Karpas-422 (cell line): ENCODE results near the gene KIF22. TPM values are rescaled to one million over a fixed set of nuclear protein-coding genes. Genes with fewer than 3 reads are reported as not detected.
A peak's percentile ranks its signal among the peaks of the same experiment; 100 is the strongest.

Source experiments
- DNase-seq: peaks from one replicate; pipeline ENCODE4 v3.0.0-alpha.2; 2015
- H2AFZ ChIP-seq: fragments of 200-600 bp; sonication (generic); 2 replicates; pipeline ENCODE4 v1.6.1; 2014; ENCODE audit warnings: antibody characterized with exemption, low read length, mixed read lengths
- H3K27ac ChIP-seq: fragments of 200-600 bp; sonication (generic); 2 replicates; pipeline ENCODE4 v1.5.1; 2014; ENCODE audit warnings: mild to moderate bottlenecking, low read length, moderate library complexity
- H3K27me3 ChIP-seq: fragments of 200-600 bp; sonication (generic); 2 replicates; pipeline ENCODE4 v1.6.1; 2014; ENCODE audit warnings: low read length, mixed read lengths
- H3K36me3 ChIP-seq: fragments of 200-600 bp; sonication (generic); 2 replicates; pipeline ENCODE4 v1.6.1; 2014; ENCODE audit warnings: low read length, mixed read lengths; ENCODE audit not compliant: insufficient read depth
- H3K4me1 ChIP-seq: fragments of 200-600 bp; sonication (generic); 2 replicates; pipeline ENCODE4 v1.6.1; 2014; ENCODE audit warnings: mild to moderate bottlenecking, low read length, mixed read lengths
- H3K4me2 ChIP-seq: fragments of 200-600 bp; sonication (generic); 2 replicates; pipeline ENCODE4 v1.6.1; 2014; ENCODE audit warnings: low read length, low read depth, mild to moderate bottlenecking; ENCODE audit not compliant: poor library complexity, severe bottlenecking
- H3K4me3 ChIP-seq: fragments of 200-600 bp; sonication (generic); 2 replicates; pipeline ENCODE4 v1.5.1; 2014; ENCODE audit warnings: mild to moderate bottlenecking, antibody characterized with exemption, low read length, mixed read lengths
- H3K79me2 ChIP-seq: fragments of 200-600 bp; sonication (generic); 2 replicates; pipeline ENCODE4 v1.6.1; 2014; ENCODE audit warnings: mild to moderate bottlenecking, low read length, mixed read lengths
- H3K9ac ChIP-seq: fragments of 200-600 bp; sonication (generic); 2 replicates; pipeline ENCODE4 v1.6.0; 2014; ENCODE audit warnings: low read length
- H3K9me2 ChIP-seq: fragments of 200-600 bp; sonication (generic), shearing (Covaris generic); replicated peaks from 2 replicates; pipeline ENCODE4 v1.6.0; 2014; ENCODE audit warnings: mild to moderate bottlenecking, low read length, moderate library complexity; ENCODE audit not compliant: insufficient read depth
- H3K9me3 ChIP-seq: fragments of 300-700, 200-600 bp; sonication (generic); 2 replicates; pipeline ENCODE4 v1.6.1; 2014; ENCODE audit warnings: low read length, mixed read lengths
- H4K20me1 ChIP-seq: fragments of 200-600 bp; sonication (generic); 2 replicates; pipeline ENCODE4 v1.6.1; 2014; ENCODE audit warnings: mild to moderate bottlenecking, antibody characterized with exemption, low read length, low read depth; ENCODE audit not compliant: insufficient read depth
- total RNA-seq: library from RNA; depleted of rRNA; stranded (reverse); fragments of >200 nt; shearing (Covaris generic); gene quantifications from 2 replicates; pipeline ENCODE4 v1.2.3, GENCODE V29; 2014; ENCODE audit warnings: low replicate concordance; rRNA removed

The KIF22 gene
- total RNA-seq, result 75.4 and 105 TPM in 2 replicates

DNA sequence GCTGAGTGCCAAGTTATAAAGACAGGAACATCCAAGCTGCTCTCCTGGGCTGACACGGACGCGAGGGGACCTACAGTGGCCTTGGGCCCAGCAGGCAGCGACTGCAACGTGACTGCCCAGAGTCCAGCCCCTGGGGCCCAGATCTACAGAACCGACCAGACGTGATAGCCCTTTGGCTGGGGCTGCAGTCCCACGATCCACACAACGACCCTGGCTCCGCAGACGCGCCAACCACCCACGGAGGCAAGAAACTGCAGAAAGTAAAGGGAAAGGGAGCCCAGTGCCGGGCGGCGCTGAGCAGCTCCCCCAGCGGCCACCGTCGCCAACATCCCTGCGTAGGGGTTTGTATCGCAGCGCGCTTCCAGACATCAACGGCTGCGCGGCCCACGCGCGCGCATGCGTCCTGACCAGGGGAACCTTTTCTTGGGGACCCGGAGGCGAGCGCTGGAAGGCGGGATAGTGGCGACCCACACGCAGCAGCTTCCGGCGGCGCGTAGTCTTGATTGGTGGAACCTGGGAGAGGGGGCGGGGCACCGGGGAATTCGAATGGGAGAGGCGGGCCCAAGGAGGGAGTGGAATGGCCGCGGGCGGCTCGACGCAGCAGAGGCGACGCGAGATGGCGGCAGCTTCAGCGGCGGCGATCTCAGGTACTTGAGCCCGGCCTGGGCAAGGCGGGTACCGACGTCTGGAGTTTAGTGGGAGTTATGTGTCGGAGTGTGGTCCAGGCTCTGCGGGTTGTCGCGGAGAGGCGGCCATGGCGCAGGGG lies at the start of gene KIF22:
Gene KIF22 (plus strand): TSS at position 569 of the 766 bp plus-strand sequence. CDS start 9 bp downstream, at position 578.
- Histone ChIP-seq H3K9me3 (no peaks in the 10 kb centered on the region), H3K9me2 (no peaks in the 10 kb centered on the region), H3K27me3 (no peaks in the 10 kb centered on the region), H2AFZ (peak within 1 kb of the TSS; percentile 91), H3K79me2 (peaks cover 48% of the 10 kb centered on the region), H3K36me3 (peaks cover 18% of the 10 kb centered on the region), H3K27ac (peak within 1 kb of the TSS; percentile 67), H3K4me2 (peak within 1 kb of the TSS; percentile 86), H4K20me1 (peaks cover 5% of the 10 kb centered on the region; the same call in 1 of the 2 replicates), H3K9ac (peak within 1 kb of the TSS; percentile 95), H3K4me3 (peak within 1 kb of the TSS; percentile 90), H3K4me1 (peaks cover 21% of the 10 kb centered on the region)
- peak; percentile 99 for DNase-seq

DNA sequence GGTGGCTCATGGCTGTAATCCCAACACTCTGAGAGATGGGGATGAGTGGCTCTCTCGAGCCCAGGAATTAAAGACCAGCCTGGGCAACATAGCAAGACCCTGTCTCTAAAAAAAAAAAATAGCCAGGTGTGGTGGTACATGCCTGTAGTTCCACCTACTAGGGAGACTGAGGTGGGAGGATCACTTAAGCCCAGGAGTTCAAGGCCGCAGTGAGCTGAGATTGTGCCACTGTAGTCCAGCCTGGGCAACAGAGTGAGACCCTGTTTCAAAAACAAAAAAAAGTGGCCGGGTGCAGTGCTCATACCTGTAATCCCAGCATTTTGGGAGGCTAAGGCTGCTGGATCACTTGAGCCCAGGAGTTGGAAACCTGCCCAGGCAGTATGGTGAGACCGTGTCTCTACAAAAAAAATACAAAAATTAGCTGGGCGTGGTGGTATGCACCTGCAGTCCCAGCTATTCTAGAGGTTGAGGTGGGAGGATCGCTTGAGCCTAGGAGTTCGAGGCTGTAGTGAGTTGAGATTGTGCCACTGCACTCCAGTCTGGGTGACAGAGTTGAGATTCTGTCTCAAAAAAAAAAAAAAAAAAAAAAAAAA lies 47.8 kb upstream of the KIF22 start:
- no peaks in the 10 kb centered on the region for H3K27me3 ChIP-seq
- DNase-seq, result no peak
- peaks cover 6% of the 10 kb centered on the region for H3K4me1 ChIP-seq
- no peak overlapping the region for H3K27ac ChIP-seq
- no peak overlapping the region for H3K4me3 ChIP-seq
- no peak overlapping the region for H2AFZ ChIP-seq
- H3K4me2 ChIP-seq, result no peak overlapping the region
- no peaks in the 10 kb centered on the region for H3K36me3 ChIP-seq
- no peaks in the 10 kb centered on the region for H3K9me3 ChIP-seq
- H3K9me2 ChIP-seq, result no peaks in the 10 kb centered on the region
- H4K20me1 ChIP-seq, result no peaks in the 10 kb centered on the region
- no peaks in the 10 kb centered on the region for H3K79me2 ChIP-seq
- no peak overlapping the region for H3K9ac ChIP-seq

DNA sequence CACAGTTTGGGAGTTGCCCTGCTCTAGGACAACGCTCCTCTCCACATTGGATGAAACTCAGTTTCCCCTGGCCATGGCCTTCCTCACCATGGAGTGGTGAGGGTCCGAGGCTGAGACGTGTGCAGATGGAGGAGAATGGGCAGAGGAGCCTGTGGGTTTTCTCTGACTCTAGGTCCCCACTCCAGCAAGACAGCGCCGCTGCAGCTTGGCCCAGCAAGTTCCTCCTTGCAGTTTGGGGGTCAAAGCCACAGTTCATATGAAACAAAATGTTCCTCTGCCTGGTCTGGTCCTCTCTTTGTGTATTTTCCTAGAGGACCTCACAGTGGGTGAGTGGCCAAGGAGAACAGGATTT lies 47.1 kb upstream of the KIF22 start:
- H3K79me2 ChIP-seq, result no peaks in the 10 kb centered on the region
- no peak overlapping the region for H2AFZ ChIP-seq
- H3K9me3 ChIP-seq, result no peaks in the 10 kb centered on the region
- H3K9me2 ChIP-seq, result no peaks in the 10 kb centered on the region
- peaks cover 6% of the 10 kb centered on the region for H3K4me1 ChIP-seq
- no peaks in the 10 kb centered on the region for H3K27me3 ChIP-seq
- no peaks in the 10 kb centered on the region for H3K36me3 ChIP-seq
- H3K9ac ChIP-seq, result no peak overlapping the region
- no peak overlapping the region for H3K27ac ChIP-seq
- no peak overlapping the region for H3K4me2 ChIP-seq
- H4K20me1 ChIP-seq, result no peaks in the 10 kb centered on the region
- no peak overlapping the region for H3K4me3 ChIP-seq
- no peak for DNase-seq

DNA sequence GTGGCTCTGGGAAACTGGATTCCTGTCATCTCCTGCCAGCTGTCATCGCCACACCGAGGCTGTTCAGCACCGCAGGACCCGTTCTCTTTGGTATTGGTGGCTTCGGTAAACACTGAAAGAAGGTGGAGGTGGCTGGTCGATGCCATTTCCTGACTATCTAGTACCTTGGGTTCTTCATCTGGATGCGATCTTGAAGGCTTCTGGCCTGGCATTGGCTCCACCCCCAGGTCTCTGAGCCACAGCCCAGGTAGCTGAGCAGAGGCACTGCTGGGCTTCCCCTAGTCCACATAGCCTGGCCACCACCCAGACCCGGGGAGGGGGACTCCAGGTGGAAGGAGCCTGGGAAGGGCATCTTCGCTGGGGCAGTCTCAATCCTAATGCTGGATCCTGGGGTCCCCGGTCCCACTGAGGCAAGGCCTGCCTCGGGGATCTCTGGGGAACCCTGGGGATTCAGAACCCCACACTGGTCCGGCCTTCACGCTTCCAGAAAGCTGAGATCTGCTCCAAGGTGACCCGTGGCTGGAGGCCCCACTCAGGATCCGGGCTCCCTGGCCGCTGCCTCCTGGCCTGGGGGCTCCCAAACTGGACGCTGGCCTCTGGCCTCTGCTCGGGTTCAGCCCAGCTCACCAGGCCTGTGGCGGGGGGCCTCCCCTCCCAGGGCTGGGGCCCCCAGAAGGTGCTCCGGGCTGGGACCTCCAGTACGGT lies 46.6 kb upstream of the KIF22 start:
- Histone ChIP-seq H3K79me2 (no peaks in the 10 kb centered on the region), H3K9ac (no peak overlapping the region)

DNA sequence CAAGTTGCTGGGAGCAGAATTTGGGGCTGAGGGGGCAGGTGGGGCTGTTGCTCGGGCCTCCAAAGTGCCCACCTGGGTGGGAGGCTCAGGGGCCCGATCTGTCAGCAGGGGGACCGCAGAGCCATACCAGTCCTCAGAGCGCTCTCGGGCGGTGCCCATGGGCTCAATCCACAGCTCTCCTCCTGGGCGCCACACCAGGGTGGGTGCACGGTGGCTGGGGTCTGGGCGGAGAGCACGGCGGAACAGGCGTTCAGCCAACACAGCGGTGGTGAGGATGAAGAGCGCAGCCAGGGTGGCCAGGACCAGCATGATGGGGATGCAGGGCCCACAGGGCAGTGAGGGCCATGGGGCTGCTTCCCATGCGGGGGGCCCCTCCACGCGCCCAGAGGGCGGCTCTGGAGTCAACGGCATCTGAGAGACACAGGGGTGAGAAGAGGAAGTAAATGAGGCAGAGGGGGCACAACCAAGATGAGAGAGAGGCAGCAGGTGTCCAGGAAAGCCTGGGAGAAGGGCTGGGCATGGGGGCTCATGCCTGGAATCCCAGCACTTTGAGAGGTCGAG lies 45.9 kb upstream of the KIF22 start:
- Histone ChIP-seq H4K20me1 (no peaks in the 10 kb centered on the region), H3K9me3 (no peaks in the 10 kb centered on the region), H3K9ac (no peak overlapping the region), H3K27me3 (no peaks in the 10 kb centered on the region), H3K4me1 (peaks cover 6% of the 10 kb centered on the region), H3K9me2 (no peaks in the 10 kb centered on the region), H3K4me3 (no peak overlapping the region), H3K4me2 (no peak overlapping the region), H2AFZ (no peak overlapping the region), H3K27ac (no peak overlapping the region), H3K79me2 (no peaks in the 10 kb centered on the region), H3K36me3 (no peaks in the 10 kb centered on the region)
- DNase-seq, result no peak

More for the DNA sequence above, 46.6 kb upstream of the KIF22 start:
- no peak overlapping the region for H3K27ac ChIP-seq
- H2AFZ ChIP-seq, result no peak overlapping the region
- no peak overlapping the region for H3K4me3 ChIP-seq
- no peaks in the 10 kb centered on the region for H3K9me3 ChIP-seq
- no peak for DNase-seq
- H3K4me2 ChIP-seq, result no peak overlapping the region
- no peaks in the 10 kb centered on the region for H3K9me2 ChIP-seq
- no peaks in the 10 kb centered on the region for H4K20me1 ChIP-seq
- H3K4me1 ChIP-seq, result peaks cover 6% of the 10 kb centered on the region
- no peaks in the 10 kb centered on the region for H3K27me3 ChIP-seq
- H3K36me3 ChIP-seq, result no peaks in the 10 kb centered on the region

DNA sequence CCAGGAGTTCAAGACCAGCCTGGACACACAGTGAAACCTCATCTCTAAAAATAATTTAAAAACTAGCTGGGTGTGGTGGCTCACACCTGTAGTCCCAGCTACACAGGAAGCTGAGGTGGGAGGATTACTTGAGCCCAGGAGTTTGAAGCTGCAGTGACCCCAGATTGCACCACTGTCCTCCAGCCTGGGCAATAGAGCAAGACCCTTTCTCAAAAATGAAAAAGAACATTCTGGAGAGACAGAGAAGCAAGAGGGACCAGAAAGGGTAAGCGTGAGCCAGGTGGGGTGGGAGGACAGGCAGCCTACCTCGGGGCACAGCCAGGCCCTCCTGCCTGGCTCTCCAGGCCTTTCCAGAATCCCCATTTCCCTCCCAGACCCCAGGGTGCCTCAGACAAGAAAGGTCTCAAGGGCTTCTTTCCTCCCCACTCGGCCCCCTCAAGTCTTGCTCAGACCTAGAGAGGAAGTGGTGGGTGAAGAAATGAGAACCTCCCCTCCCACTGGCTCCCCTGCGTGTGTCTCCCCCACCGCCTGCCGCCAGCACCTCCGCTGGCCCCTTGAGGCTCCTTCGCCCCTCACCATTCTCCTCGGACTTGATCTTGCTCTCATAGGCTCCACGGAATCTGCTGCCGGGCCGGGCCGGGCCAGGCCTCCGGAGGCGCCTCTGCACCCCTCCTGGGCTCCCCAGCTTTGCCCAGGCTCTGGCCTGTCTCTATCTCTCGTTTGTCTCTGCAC lies 45.3 kb upstream of the KIF22 start:
- H3K4me1 ChIP-seq, result peaks cover 6% of the 10 kb centered on the region
- no peaks in the 10 kb centered on the region for H4K20me1 ChIP-seq
- no peaks in the 10 kb centered on the region for H3K9me3 ChIP-seq
- no peak for DNase-seq
- H3K27ac ChIP-seq, result no peak overlapping the region
- peak overlapping the region; percentile 26 for H3K4me2 ChIP-seq
- peak overlapping the region; percentile 57 for H3K9ac ChIP-seq
- H2AFZ ChIP-seq, result peak overlapping the region; percentile 80; the same call in 1 of the 2 replicates
- H3K27me3 ChIP-seq, result no peaks in the 10 kb centered on the region
- H3K4me3 ChIP-seq, result peak overlapping the region; percentile 47; the same call in 1 of the 2 replicates
- no peaks in the 10 kb centered on the region for H3K79me2 ChIP-seq
- H3K36me3 ChIP-seq, result no peaks in the 10 kb centered on the region
- H3K9me2 ChIP-seq, result no peaks in the 10 kb centered on the region

DNA sequence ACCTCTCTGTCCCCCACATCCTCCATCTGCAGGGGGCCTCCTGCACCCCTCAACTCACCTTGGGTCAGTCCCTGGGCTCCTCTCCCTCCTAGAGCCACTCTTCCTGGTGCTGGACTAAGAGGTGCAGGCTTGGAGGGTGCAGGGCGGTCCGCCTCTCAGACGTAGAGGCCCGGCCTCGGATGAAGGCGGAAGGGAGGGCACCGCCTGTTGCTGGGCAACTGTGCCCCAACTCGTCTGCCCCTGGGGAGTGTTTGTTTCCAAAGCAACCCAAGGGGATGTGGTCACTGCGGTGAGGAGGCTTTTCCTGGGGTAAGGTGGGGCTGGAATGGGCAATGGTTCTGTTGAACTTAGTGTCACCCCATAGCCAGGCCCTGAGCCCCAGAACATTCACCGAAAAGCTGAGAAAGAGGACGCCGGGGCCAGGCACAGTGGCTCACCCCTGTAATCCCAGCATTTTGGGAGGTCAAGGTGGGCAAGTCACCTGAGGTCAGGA lies 44.7 kb upstream of the KIF22 start, which contains the start of gene C16orf54:
Gene C16orf54 (minus strand): TSS at position 138 of the 493 bp plus-strand sequence. CDS start 1,039 bp downstream, outside the sequence.
- H3K9me3 ChIP-seq, result no peaks in the 10 kb centered on the region
- H3K79me2 ChIP-seq, result no peaks in the 10 kb centered on the region
- no peaks in the 10 kb centered on the region for H3K27me3 ChIP-seq
- H3K27ac ChIP-seq, result no peak within 1 kb of the TSS
- peak within 1 kb of the TSS; percentile 57 for H3K9ac ChIP-seq
- no peaks in the 10 kb centered on the region for H4K20me1 ChIP-seq
- peaks cover 6% of the 10 kb centered on the region for H3K4me1 ChIP-seq
- peak within 1 kb of the TSS; percentile 26 for H3K4me2 ChIP-seq
- DNase-seq, result peak; percentile 62
- H3K36me3 ChIP-seq, result no peaks in the 10 kb centered on the region
- H3K4me3 ChIP-seq, result peak within 1 kb of the TSS; percentile 47; the same call in 1 of the 2 replicates
- no peaks in the 10 kb centered on the region for H3K9me2 ChIP-seq
- peak within 1 kb of the TSS; percentile 80; the same call in 1 of the 2 replicates for H2AFZ ChIP-seq
